DND-41 (cell line): ENCODE results near the gene MAZ.

Source experiments
- EZH2 ChIP-seq: IDR thresholded peaks from 3 replicates; pipeline ENCODE4 v1.6.1; 2012; ENCODE audit warnings: borderline replicate concordance, low read depth, mild to moderate bottlenecking, moderate library complexity, low read length, inconsistent platforms; ENCODE audit not compliant: severe bottlenecking
- TF ChIP-seq, protein P1 (sequence below): IDR thresholded peaks from 2 replicates; pipeline ENCODE4 v1.5.1; 2012; ENCODE audit warnings: borderline replicate concordance, low read length, moderate library complexity, mild to moderate bottlenecking; ENCODE audit not compliant: poor library complexity, severe bottlenecking; ENCODE audit errors: extremely low read depth

GRCh38 chr16:29804455-29805231 is 1.7 kb upstream of the MAZ start:
- TF ChIP-seq, protein P1, sequence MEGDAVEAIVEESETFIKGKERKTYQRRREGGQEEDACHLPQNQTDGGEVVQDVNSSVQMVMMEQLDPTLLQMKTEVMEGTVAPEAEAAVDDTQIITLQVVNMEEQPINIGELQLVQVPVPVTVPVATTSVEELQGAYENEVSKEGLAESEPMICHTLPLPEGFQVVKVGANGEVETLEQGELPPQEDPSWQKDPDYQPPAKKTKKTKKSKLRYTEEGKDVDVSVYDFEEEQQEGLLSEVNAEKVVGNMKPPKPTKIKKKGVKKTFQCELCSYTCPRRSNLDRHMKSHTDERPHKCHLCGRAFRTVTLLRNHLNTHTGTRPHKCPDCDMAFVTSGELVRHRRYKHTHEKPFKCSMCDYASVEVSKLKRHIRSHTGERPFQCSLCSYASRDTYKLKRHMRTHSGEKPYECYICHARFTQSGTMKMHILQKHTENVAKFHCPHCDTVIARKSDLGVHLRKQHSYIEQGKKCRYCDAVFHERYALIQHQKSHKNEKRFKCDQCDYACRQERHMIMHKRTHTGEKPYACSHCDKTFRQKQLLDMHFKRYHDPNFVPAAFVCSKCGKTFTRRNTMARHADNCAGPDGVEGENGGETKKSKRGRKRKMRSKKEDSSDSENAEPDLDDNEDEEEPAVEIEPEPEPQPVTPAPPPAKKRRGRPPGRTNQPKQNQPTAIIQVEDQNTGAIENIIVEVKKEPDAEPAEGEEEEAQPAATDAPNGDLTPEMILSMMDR, result no peak
- TF ChIP-seq EZH2, result no peak
